SK-N-SH (cell line): ENCODE data around the gene DNAJB11. TPM values are rescaled to one million over a fixed set of nuclear protein-coding genes. Genes with fewer than 3 reads are reported as not detected.

ENCODE experiments used
- CTCF ChIA-PET: fragments of 300-600, 350-600 bp; formaldehyde crosslinking; extraction: SDS; loops from one replicate; lab custom pipeline; 2021; lab: Yijun Ruan, JAX
- POLR2A ChIA-PET: fragments of 350-600 bp; sonication (Branson Sonifier 250); formaldehyde crosslinking; extraction: SDS; loops from one replicate; lab custom pipeline; 2020; ENCODE audit warnings: antibody characterized with exemption, inconsistent platforms; lab: Yijun Ruan, JAX
- DNase-seq: peaks from one replicate; pipeline ENCODE4 v3.0.0; 2012
- H2AFZ ChIP-seq: fragments of 200-600 bp; sonication (generic); 2 replicates; pipeline ENCODE4 v1.8.1; 2016; ENCODE audit warnings: antibody characterized with exemption, mild to moderate bottlenecking, low read depth
- H3F3A ChIP-seq: fragments of 200-600 bp; sonication (generic); replicated peaks from 2 replicates; pipeline ENCODE3; 2016; ENCODE audit warnings: antibody characterized with exemption, mild to moderate bottlenecking; ENCODE audit not compliant: insufficient read depth
- H3K27ac ChIP-seq, 2 experiments: fragments of 200-500 bp in 1 of 2; fragments of 200-600 bp in 1 of 2; sonication (Bioruptor generic) in 1 of 2; sonication (generic), shearing (Covaris generic) in 1 of 2; 2 replicates each; pipeline versions ENCODE4 v1.5.1 to v1.6.1; 2014 to 2016; ENCODE audit warnings: low read depth in 2 of 2, inconsistent platforms in 1 of 2, low read length in 1 of 2, mild to moderate bottlenecking in 1 of 2, mixed read lengths in 1 of 2
- H3K27me3 ChIP-seq: fragments of 200-600 bp; sonication (generic), shearing (Covaris generic); 2 replicates; pipeline ENCODE4 v1.6.1; 2016; ENCODE audit warnings: mixed run types; ENCODE audit not compliant: insufficient read depth
- H3K36me3 ChIP-seq, 2 experiments: fragments of 200-500 bp in 1 of 2; fragments of 200-600 bp in 1 of 2; sonication (Bioruptor generic) in 1 of 2; sonication (generic) in 1 of 2; replicated peaks in 1 of 2; 2 replicates each; pipeline versions ENCODE3 to v1.5.1; 2014 to 2016; ENCODE audit warnings: low read length in 1 of 2, mild to moderate bottlenecking in 1 of 2; ENCODE audit not compliant: insufficient read depth in 2 of 2, control insufficient read depth in 1 of 2
- H3K4me1 ChIP-seq, 2 experiments: fragments of 200-500 bp in 1 of 2; fragments of 200-600 bp in 1 of 2; sonication (Bioruptor generic) in 1 of 2; sonication (generic), shearing (Covaris generic) in 1 of 2; 2 replicates each; pipeline versions ENCODE4 v1.5.1 to v1.6.1; 2014 to 2016; ENCODE audit warnings: low read depth in 1 of 2, low read length in 1 of 2, mixed run types in 1 of 2; ENCODE audit not compliant: insufficient read depth in 2 of 2, control insufficient read depth in 1 of 2
- H3K4me2 ChIP-seq: fragments of 200-600 bp; sonication (generic), shearing (Covaris generic); 2 replicates; pipeline ENCODE4 v1.6.1; 2017; ENCODE audit warnings: mixed run types
- H3K4me3 ChIP-seq, 2 experiments: fragments of 200-500 bp in 1 of 2; fragments of 200-600 bp in 1 of 2; sonication (Bioruptor generic) in 1 of 2; sonication (generic), shearing (Covaris generic) in 1 of 2; 2 replicates each; pipeline versions ENCODE4 v1.5.1 to v1.8.1; 2014 to 2016; ENCODE audit warnings: low read depth in 2 of 2, inconsistent platforms in 1 of 2, low read length in 1 of 2, mild to moderate bottlenecking in 1 of 2, mixed read lengths in 1 of 2, moderate library complexity in 1 of 2
- H3K79me2 ChIP-seq: fragments of 200-600 bp; sonication (generic); 2 replicates; pipeline ENCODE4 v1.8.1; 2017; ENCODE audit warnings: mild to moderate bottlenecking; ENCODE audit not compliant: insufficient read depth
- H3K9ac ChIP-seq: fragments of 200-600 bp; sonication (generic); 2 replicates; pipeline ENCODE4 v1.6.1; 2017; ENCODE audit warnings: mixed run types
- H3K9me2 ChIP-seq: fragments of 200-600 bp; sonication (generic); 2 replicates; pipeline ENCODE4 v1.6.1; 2017; ENCODE audit warnings: mixed run types
- H3K9me3 ChIP-seq: fragments of 200-600 bp; sonication (generic); 2 replicates; pipeline ENCODE4 v1.6.1; 2017; ENCODE audit warnings: mixed run types, mild to moderate bottlenecking, moderate library complexity
- H4K20me1 ChIP-seq: fragments of 200-600 bp; sonication (generic); 2 replicates; pipeline ENCODE4 v1.6.1; 2017; ENCODE audit warnings: mild to moderate bottlenecking, mixed run types; ENCODE audit not compliant: insufficient read depth
- CHD2 ChIP-seq: fragments of 150-350 bp; IDR thresholded peaks from 2 replicates; pipeline ENCODE4 v1.6.1; 2018; ENCODE audit warnings: low read length; ENCODE audit not compliant: partially characterized antibody
- EP300 ChIP-seq, 2 experiments: IDR thresholded peaks; 2 replicates each; pipeline versions ENCODE4 v1.4.0 to v1.6.1; 2012; ENCODE audit warnings: borderline replicate concordance in 1 of 2, low read depth in 1 of 2, low read length in 1 of 2
- EZH2phosphoT487 ChIP-seq: fragments of 200-600 bp; sonication (generic); IDR thresholded peaks from 2 replicates; pipeline ENCODE4 v1.6.1; 2017; ENCODE audit warnings: low read depth, mixed run types, mild to moderate bottlenecking, antibody characterized with exemption, moderate library complexity, borderline replicate concordance
- FOXJ3 ChIP-seq: sonication (generic); formaldehyde crosslinking; IDR thresholded peaks from 2 replicates; pipeline ENCODE4 v1.5.1; 2020; ENCODE audit warnings: mild to moderate bottlenecking, missing genetic modification reagents
- GATA2 ChIP-seq: sonication (generic); formaldehyde crosslinking; IDR thresholded peaks from 2 replicates; pipeline ENCODE4 v1.5.0; 2020; ENCODE audit warnings: mild to moderate bottlenecking, missing genetic modification reagents
- JUND ChIP-seq: IDR thresholded peaks from 2 replicates; pipeline ENCODE4 v1.4.0; 2012
- MXI1 ChIP-seq: IDR thresholded peaks from 2 replicates; pipeline ENCODE4 v1.6.1; 2012; ENCODE audit warnings: mild to moderate bottlenecking, low read depth, low read length, improper control_type of control experiment
- NFIC ChIP-seq: IDR thresholded peaks from 2 replicates; pipeline ENCODE4 v1.4.0; 2012; ENCODE audit warnings: borderline replicate concordance
- NRF1 ChIP-seq: IDR thresholded peaks from 2 replicates; pipeline ENCODE4 v1.6.1; 2012; ENCODE audit warnings: low read depth, mild to moderate bottlenecking, low read length
- PBX3 ChIP-seq: IDR thresholded peaks from 2 replicates; pipeline ENCODE4; 2012
- RAD21 ChIP-seq: IDR thresholded peaks from 2 replicates; pipeline ENCODE4 v1.6.1; 2012; ENCODE audit warnings: mild to moderate bottlenecking, low read length
- RCOR1 ChIP-seq: fragments of 150-350 bp; IDR thresholded peaks from 2 replicates; pipeline ENCODE4 v1.6.1; 2017; ENCODE audit warnings: antibody characterized with exemption, low read length
- RXRA ChIP-seq: IDR thresholded peaks from 2 replicates; pipeline ENCODE4 v1.4.0; 2012; ENCODE audit warnings: low read depth, mild to moderate bottlenecking, borderline replicate concordance
- SIN3A ChIP-seq: IDR thresholded peaks from 2 replicates; pipeline ENCODE4 v1.6.1; 2012; ENCODE audit warnings: low read depth, mild to moderate bottlenecking, low read length, moderate library complexity, borderline replicate concordance
- TCF12 ChIP-seq: IDR thresholded peaks from 2 replicates; pipeline ENCODE4 v1.4.0; 2012
- polyA plus RNA-seq, 3 experiments: library from polyadenylated mRNA; depleted of rRNA; stranded (reverse); fragments of >200 nt; gene quantifications; 2 replicates each; pipeline ENCODE4 v1.2.3, GENCODE V29; 2012
- TF ChIP-seq, protein P1 (sequence below): IDR thresholded peaks from 2 replicates; pipeline ENCODE4 v1.6.1; 2012; ENCODE audit warnings: mild to moderate bottlenecking, low read depth, low read length, moderate library complexity
- TF ChIP-seq, protein P2 (sequence below): IDR thresholded peaks from 2 replicates; pipeline ENCODE4 v1.4.0; 2012; ENCODE audit warnings: low read depth, borderline replicate concordance
- TF ChIP-seq, protein P3 (sequence below): fragments of 150-350 bp; IDR thresholded peaks from 2 replicates; pipeline ENCODE4 v1.6.1; 2017; ENCODE audit warnings: antibody characterized with exemption, low read length, low read depth, borderline replicate concordance
- TF ChIP-seq, protein P4 (sequence below): fragments of 200-600 bp; sonication (generic); IDR thresholded peaks from 2 replicates; pipeline ENCODE4 v1.6.1; 2017; ENCODE audit warnings: antibody characterized with exemption, mild to moderate bottlenecking, moderate library complexity

The DNAJB11 gene
- polyA plus RNA-seq, 1 of the 3 experiments (the other 2 are of a cell fraction) = 33.3 TPM

- no peak for TF ChIP-seq SIN3A
- no peak for TF ChIP-seq TCF12
- TF ChIP-seq CHD2 = no peak
- TF ChIP-seq RXRA = no peak
These were observed 32.6 kb downstream of the DNAJB11 start (continued) for GRCh38 chr3:186603159-186603558.

GRCh38 chr3:186605078-186605477 is 34.6 kb downstream of the DNAJB11 start:
- Histone ChIP-seq H3K27ac (no peak overlapping the region), H3K79me2 (no peaks in the 10 kb centered on the region), H3K9ac (no peak overlapping the region), H3K4me2 (no peak overlapping the region), H3K9me2 (no peaks in the 10 kb centered on the region), H2AFZ (no peak overlapping the region), H3K27me3 (no peaks in the 10 kb centered on the region; the same call in 1 of the 2 replicates), H3F3A (no peaks in the 10 kb centered on the region)
- no peak for DNase-seq
- POLR2A ChIA-PET = no interaction called here
- TF ChIP-seq GATA2 (CRISPR knock-in tag) (no peak), MXI1 (no peak), PBX3 (no peak), CHD2 (no peak), EP300 (IDR thresholded peaks at IDR 0.05; ENCODE audit: borderline replicate concordance in 1 of 2, low read depth in 1 of 2, low read length in 1 of 2) (no peak), FOXJ3 (CRISPR knock-in tag) (no peak), JUND (no peak), RCOR1 (no peak), NRF1 (no peak), RAD21 (no peak), EZH2phosphoT487 (no peak), NFIC (no peak)
- TF ChIP-seq, protein P1, sequence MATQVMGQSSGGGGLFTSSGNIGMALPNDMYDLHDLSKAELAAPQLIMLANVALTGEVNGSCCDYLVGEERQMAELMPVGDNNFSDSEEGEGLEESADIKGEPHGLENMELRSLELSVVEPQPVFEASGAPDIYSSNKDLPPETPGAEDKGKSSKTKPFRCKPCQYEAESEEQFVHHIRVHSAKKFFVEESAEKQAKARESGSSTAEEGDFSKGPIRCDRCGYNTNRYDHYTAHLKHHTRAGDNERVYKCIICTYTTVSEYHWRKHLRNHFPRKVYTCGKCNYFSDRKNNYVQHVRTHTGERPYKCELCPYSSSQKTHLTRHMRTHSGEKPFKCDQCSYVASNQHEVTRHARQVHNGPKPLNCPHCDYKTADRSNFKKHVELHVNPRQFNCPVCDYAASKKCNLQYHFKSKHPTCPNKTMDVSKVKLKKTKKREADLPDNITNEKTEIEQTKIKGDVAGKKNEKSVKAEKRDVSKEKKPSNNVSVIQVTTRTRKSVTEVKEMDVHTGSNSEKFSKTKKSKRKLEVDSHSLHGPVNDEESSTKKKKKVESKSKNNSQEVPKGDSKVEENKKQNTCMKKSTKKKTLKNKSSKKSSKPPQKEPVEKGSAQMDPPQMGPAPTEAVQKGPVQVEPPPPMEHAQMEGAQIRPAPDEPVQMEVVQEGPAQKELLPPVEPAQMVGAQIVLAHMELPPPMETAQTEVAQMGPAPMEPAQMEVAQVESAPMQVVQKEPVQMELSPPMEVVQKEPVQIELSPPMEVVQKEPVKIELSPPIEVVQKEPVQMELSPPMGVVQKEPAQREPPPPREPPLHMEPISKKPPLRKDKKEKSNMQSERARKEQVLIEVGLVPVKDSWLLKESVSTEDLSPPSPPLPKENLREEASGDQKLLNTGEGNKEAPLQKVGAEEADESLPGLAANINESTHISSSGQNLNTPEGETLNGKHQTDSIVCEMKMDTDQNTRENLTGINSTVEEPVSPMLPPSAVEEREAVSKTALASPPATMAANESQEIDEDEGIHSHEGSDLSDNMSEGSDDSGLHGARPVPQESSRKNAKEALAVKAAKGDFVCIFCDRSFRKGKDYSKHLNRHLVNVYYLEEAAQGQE = no peak
- TF ChIP-seq, protein P2, sequence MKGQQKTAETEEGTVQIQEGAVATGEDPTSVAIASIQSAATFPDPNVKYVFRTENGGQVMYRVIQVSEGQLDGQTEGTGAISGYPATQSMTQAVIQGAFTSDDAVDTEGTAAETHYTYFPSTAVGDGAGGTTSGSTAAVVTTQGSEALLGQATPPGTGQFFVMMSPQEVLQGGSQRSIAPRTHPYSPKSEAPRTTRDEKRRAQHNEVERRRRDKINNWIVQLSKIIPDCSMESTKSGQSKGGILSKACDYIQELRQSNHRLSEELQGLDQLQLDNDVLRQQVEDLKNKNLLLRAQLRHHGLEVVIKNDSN = no peak
- TF ChIP-seq, protein P3, sequence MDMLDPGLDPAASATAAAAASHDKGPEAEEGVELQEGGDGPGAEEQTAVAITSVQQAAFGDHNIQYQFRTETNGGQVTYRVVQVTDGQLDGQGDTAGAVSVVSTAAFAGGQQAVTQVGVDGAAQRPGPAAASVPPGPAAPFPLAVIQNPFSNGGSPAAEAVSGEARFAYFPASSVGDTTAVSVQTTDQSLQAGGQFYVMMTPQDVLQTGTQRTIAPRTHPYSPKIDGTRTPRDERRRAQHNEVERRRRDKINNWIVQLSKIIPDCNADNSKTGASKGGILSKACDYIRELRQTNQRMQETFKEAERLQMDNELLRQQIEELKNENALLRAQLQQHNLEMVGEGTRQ = no peak
- TF ChIP-seq, protein P4, sequence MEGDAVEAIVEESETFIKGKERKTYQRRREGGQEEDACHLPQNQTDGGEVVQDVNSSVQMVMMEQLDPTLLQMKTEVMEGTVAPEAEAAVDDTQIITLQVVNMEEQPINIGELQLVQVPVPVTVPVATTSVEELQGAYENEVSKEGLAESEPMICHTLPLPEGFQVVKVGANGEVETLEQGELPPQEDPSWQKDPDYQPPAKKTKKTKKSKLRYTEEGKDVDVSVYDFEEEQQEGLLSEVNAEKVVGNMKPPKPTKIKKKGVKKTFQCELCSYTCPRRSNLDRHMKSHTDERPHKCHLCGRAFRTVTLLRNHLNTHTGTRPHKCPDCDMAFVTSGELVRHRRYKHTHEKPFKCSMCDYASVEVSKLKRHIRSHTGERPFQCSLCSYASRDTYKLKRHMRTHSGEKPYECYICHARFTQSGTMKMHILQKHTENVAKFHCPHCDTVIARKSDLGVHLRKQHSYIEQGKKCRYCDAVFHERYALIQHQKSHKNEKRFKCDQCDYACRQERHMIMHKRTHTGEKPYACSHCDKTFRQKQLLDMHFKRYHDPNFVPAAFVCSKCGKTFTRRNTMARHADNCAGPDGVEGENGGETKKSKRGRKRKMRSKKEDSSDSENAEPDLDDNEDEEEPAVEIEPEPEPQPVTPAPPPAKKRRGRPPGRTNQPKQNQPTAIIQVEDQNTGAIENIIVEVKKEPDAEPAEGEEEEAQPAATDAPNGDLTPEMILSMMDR = no peak
- TF ChIP-seq, all 33 proteins: peak for 0
- CTCF ChIA-PET = interaction anchor here (1.7 to 17.4 kb wide), 2 partner anchors 10 to 627 kb away, joined by 4 to 167 read pairs; partner anchors contain the start of gene AHSG
- H3K36me3 ChIP-seq = no peaks in the 10 kb centered on the region
- no peak overlapping the region for H3K4me3 ChIP-seq
- no peaks in the 10 kb centered on the region for H4K20me1 ChIP-seq
- no peaks in the 10 kb centered on the region for H3K9me3 ChIP-seq
- H3K4me1 ChIP-seq = no peaks in the 10 kb centered on the region
